OCI-M2 (cell line): Measurements from ENCODE around the gene RMDN2.
"Not testable (repeated sequence)": the region's sequence is repeated elsewhere in the genome, so short reads cannot be mapped to it uniquely, and the experiment has no call there.

Experiments used
- DNase-seq: peaks from one replicate; lab custom pipeline; 2025; ENCODE audit not compliant: unreplicated experiment; lab: John Stamatoyannopoulos, UW

RMDN2 gene

DNA sequence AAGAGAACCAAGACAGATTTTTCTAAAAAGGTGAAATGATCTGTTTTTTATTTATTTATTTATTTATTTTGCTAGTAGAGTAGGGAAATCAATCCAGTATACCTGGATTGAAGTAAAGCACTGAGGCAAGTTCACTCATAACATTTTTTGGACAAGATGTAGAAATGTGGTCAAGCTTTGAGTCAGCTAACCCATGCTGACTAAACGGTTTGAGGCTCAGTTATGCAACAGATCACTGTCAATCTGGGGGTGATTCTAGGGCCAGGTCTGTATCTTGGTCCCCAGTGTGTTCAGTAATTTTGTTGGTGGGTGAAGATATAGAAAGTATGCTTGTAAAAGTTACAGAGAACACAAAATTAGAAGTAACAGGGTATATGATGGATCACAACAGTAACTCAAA, 60.2 kb downstream of the RMDN2 start:
- DNase-seq = no peak

DNA sequence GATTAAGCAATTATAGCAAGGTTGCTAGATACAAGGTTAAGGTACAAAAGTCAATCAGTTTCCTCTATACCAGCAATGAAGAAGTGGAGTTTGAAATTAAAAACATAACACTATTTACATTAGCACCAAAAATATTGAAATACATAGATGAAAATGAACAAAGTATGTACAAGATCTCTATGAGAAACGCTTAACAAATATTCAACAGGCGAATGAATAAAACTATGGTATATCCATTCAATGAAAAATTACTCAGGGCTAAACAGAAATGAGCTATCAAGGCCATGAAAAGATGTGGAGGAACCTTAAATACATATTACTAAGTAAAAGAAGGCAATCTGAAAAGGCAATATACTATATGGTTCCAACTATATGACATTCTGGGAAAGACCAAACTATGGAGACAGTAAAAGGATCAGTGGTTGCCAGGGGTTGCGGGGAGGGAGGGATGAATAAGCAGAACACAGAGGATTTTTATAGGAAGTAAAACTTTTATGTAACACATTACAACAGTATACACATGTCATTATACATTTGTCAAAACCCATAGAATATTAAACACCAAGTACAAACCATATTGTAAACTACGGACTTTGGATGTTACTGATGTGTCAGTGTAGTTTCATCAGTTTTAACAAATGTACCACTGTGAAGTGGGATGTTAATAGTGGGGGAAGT, 62.1 kb downstream of the RMDN2 start:
- DNase-seq = no peak

DNA sequence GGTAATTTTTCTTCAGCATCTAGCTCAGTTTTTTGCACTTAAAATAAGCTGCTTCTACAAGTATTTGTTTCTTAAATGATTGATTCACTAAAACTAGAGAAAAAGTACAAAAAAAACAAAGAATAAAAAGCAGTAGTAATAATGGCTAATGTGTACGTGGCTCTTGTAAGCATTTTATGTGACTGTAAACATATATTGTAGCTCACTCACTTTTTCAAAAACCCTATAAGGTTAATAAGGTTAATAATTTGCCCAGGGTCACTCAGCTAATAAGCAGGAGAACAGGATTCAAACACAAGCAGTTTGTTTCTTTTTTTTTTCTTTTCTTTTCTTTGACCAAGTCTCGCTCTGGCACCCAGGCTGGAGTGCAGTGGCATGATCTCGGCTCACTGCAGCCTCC, 67.5 kb downstream of the RMDN2 start:
- no peak for DNase-seq

DNA sequence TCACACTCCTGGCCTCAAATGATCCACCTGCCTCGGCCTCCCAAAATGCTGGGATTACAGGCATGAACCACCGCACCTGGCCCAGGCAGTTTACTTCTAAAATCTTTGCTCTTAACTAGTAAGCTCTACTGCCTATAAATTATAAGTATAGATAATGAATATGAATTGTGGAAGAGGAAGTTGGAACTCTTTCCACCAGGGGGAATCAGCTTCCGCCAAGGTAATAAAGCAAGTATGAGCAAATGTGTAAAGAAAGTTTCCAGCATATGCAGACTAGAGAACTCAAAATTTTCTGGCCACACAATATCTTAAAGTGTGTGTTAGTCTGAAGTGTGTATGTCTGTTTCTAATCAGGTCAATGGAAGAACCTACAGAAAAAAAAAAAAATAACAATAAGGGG, 68.1 kb downstream of the RMDN2 start:
- no peak for DNase-seq

DNA sequence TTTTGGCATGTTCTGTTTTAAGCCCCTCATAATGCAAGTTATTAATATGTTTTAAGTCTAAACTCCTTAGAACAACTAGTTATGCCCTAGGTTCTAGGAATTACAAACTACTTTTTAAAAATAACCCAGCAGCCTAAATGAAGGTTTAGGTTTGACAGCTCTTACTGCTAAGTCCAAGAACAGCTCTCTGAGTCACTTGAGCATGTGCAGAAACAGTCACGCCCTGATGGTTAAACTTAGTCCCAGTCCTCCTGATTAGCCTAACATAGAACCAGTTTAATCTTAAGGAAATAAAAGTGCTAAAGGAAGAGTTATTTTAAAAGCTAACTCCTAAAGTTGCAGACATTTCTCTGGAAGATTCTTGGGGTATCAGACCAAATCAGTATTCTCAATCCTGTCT, 72.5 kb downstream of the RMDN2 start:
- DNase-seq = no peak

DNA sequence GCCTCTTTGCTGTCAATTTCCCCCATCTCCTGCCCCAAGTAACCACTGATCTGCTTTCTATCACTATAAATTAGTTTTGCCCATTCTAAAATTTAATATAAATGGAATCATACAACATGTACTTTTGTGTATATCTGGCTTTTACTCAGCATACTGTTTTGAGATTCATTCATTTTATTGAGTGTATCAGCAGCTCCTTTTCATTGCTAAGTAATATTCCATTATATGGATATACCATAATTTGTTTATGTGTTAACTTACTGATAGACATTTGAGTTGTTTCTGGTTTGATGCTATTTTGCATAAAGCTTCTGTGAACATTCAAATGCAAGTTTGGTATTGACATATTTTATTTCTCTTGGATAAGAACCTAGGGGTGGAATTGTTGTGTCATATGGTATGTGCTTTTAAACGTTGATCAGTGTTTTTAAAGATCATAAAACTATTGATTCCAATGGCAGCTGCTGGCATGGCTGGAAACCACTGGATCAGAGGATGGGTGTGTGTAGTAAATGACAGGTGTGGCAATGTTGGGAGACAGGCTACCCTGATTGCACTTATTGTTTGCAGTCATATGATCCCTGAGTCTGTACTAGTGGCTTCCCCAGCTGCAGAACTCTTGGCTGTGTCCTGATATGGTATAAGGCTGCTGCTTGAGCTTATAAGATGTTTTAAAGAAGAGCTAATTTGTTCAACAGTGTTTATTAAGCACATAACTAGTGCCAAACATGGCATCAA, 75.6 kb downstream of the RMDN2 start:
- DNase-seq = no peak

DNA sequence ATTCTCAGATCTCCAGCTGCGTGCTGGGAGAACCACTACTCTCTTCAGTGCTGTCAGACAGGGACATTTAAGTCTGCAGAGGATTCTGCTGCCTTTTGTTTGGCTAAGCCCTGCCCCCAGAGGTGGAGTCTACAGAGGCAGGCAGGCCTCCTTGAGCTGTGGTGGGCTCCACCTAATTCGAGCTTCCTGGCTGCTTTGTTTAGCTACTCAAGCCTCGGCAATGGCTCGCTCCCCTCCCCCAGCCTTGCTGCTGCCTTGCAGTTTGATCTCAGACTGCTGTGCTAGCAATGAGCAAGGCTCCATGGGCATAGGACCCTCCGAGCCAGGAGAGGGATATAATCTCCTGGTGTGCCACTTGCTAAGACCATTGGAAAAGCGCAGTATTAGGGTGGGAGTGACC, 85.1 kb downstream of the RMDN2 start:
- DNase-seq = not testable (repeated sequence)

DNA sequence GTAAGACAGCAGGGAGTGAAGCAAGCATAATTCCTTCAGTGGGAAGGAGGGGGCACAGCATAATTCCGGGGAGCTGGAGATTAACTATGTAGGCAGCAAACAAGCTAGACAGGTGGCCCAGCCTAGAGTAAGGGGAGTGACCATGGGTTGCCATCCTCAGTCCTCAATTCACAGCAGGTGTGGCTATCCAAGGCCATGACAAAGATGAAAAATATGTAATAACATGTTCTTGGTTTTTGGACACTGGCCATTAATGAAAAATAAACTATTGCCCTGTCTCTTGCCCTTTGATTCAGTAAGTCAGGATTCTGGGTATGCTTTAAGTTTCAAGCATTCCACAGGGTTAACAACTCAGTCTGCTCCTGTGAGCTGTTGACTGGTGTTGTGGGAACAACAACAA, 85.9 kb downstream of the RMDN2 start:
- DNase-seq = no peak

DNA sequence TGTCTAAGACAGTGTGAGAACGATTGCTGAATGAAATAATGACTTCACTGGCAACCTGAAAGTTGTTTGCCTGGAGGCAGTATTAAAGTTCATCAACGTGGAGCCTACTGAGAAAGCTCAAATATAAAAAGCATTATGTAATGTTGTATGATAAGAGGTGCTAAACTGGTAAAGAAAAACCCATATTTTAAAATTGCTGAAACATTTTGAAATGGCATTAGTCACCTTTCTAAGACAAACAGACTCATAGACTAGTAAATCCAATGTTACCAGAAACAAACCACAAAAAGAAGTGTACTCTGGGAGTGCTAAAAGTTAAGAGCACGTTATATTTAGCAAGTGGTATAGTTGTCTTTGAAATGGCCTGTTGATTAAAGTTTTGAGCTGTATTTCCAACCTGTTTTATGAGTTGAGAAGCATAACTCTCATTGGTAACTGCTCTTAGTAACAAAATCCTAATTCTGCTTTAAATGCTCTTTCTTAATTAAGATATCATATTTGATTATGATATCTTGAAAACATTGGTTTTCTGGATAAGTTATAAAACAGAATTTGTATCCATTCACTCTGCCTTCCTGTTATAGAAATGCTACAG, 88.2 kb downstream of the RMDN2 start:
- no peak for DNase-seq

DNA sequence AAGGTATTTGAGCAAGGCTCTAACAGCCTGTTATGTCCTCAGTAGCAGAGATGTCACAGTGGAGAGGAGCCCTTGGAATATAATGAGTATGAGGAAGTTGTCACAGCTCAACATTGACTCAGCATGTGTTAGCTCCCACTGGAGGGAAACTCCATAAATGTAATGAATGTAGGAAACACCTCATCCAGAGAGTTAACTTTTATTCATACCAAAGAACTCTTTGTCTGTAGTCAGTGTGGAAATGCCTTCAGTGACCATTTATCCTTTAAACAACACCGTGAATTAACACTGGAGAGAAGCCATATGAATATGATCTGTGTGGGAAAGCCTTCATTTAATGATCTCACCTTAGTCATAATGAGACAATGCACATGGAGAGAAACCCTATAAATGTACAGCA, 91.1 kb downstream of the RMDN2 start:
- no peak for DNase-seq

DNA sequence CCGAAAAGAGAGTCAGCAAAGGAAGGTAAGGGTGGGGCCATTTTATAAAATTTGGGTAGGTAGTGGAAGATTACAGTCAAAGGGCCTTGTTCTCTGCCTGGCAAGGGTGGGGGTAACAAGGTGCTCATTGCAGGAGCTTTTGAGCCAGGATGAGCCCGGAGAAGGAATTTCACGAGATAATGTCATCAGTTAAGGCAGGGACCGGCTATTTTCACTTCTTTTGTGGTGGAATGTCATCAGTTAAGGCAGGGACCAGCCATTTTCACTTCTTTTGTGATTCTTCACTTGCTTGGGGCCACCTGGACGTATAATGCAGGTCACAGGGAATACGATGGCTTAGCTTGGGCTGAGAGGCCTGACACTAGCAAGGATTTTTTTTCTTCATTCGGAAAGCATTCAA, 92.7 kb downstream of the RMDN2 start:
- DNase-seq = no peak

DNA sequence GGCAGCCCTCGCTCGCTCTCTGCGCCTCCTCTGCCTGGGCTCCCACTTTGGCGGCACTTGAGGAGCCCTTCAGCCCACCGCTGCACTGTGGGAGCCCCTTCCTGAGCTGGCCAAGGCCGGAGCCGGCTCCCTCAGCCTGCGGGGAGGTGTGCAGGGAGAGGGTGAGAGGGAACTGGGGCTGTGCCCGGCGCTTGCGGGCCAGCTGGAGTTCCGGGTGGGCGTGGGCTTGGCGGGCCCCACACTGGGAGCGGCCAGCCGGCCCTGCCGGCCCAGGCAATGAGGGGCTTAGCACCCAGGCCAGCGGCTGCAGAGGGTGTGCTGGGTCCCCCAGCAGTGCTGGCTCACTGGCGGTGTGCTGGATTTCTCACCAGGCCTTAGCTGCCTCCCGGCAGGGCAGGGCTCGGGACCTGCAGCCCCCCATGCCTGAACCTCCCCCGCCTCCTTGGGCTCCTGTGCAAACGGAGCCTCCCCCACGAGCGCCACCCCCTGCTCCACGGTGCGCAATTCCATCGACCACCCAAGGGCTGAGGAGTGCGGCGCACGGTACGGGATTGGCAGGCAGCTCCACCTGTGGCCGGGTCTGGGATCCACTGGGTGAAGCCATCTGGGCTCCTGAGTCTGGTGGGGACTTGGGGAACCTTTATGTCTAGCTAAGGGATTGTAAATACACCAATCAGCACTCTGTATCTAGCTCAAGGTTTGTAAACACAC, 95.4 kb downstream of the RMDN2 start:
- DNase-seq = not testable (repeated sequence)

DNA sequence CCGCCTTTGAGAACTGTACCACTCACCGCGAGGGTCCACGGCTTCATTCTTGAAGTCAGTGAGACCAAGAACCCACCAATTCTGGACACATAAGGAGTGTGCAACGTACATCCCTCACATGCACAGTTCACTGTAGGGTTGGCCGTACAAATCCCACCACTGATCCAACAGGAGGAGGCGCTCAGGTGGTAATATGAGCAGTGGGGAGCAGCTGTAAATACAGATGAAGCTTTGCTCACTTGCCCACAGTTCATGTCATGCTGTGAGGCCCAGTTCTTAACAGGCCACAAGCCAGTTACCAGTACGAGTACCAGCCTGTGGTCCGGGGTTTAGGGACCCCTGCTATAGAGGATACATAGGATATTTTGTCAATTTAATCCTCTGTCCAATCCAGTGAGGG, 96.5 kb downstream of the RMDN2 start:
- no peak for DNase-seq

DNA sequence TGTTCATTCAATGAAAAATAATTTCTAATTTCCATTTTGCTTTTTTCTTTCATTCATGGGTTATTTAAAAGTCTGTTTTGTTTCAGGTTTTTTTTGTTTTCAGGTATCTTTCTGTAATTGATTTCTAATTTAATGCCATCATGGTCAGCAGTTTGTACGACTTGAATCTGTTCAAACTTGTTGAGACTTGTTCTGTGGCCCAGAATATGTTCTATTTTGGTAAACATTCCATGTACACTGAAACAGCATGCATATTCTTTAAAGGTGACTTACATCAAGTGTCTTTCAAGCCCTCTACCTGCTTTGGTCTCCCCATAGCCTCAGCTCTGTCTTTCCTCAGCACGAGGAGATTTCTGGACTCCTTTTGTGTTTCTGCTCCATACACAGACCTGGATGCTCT, 101.8 kb downstream of the RMDN2 start:
- no peak for DNase-seq

DNA sequence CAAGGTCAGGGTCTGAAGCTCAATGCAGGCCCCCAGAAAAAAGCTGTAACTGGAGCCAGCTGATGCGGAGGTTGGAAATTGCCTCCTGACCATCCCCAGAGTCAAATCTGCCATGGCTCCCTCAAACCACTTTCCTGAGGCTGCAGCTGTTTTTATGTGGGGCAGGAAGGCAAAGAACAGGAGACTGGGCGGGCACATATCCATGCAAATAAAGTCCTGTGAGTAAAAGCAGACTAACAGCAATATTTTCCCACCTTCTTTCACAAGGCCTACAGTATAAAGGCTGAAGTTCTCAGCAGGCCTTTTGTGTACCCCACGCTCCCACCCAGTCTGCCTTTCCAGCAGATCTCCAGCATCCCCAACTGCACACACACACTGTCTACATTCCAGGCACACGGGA, 103.7 kb downstream of the RMDN2 start:
- DNase-seq = no peak

DNA sequence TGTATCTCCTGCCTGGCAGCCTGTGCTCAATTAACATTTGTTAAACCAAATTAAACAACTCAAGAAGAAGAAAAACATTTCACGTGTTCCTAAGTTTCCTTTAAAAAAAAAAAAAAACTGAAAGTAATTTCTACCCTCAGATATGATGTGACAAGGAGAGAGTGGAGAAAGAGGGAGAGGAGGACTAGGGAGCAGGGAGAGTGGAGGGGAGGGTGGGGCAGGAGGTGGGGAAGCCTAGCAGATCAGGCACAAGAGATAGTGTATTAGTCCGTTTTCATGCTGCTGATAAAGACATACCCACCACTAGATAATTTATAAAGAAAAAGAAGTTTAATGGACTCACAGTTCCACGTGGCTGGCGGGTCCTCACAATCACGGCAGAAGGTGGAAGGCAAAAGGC, 104.4 kb downstream of the RMDN2 start:
- DNase-seq = no peak

DNA sequence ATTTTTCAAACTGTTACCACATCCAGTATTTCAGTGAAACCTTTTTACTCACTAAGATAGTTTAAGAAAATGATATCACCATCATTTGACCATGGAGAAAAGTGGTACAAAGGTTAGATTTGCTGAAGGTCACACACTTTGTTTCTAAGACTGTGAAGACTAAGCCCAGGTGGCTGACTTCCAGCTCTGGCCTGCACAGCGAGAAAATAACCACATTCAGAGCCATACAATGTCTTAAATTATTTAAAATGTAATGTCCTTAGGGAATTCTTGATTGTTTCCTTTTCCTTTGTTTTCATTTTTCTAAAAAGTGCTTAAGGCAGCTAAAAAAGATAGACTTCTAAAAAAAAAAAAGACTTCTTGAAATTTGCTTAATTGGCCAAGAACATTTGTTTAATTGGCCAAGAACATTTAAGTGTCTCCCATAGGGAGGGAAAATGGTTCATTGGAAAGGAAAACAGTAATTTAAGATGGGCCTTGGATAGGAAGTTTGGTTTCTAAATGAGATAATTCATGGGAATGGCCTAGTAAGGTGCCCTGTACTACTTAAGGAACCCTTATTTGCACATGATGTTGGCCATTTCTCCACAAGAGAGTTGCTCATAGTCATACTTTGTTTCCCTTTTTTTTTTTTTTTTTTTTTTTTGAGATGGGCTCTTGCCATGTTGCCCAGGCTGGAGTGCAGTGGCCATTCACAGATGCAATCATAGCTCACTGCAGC, 105.7 kb downstream of the RMDN2 start:
- no peak for DNase-seq

DNA sequence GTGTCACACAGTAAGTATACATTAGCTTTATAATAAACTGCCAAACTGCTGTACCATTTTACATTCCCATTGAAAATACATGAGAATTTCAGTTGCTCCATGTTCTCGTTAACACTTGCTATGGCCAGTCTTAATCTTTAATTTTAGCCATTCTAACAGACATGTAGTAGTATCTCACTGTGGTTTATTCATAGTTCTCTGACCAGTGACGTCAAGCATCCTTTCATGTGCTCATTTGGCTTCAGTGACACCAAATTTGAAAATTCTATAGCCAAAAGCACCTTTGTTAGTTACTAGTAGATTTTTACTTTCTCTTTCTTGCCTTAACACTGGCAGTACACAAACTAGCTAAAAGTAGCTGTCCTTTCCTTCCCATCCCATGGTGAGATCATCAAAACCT, 107.9 kb downstream of the RMDN2 start:
- no peak for DNase-seq

DNA sequence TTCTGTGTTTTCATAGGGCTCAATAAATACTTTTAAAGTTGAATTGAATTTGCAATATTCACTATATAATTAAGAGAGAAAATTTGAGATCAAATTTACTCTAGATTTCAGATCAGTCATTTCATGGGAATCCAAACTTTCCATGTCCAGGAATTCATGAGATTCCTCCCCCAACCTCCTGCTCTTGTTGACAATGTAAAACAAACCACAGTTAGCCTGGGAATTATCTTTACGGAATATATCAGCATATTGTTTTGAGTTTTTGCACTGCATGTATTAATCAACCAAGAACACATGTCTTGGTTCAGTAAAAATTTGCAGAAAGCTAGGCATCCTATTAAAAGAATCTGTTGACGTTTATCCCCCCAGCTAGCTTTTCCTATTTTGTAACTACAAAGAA, 108.6 kb downstream of the RMDN2 start:
- no peak for DNase-seq

DNA sequence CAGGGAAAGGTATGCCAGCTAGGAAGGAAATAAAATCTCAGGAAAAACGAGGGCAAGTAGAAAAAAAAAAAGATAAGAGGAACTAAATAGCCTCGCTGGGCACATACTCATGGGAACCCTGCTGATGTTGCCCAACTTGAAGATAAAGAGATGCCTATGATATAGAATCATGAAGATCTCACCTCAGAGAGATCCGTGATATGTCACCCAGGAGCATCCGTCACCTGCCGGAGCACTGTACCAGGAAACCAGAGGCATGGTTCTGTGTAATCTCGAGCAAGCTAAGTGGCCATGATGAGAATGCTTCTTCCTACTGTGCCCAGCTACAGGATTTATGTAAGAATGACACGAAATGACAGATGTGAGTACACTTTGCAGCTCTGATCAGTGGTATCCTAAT, 110.9 kb downstream of the RMDN2 start:
- DNase-seq = no peak

DNA sequence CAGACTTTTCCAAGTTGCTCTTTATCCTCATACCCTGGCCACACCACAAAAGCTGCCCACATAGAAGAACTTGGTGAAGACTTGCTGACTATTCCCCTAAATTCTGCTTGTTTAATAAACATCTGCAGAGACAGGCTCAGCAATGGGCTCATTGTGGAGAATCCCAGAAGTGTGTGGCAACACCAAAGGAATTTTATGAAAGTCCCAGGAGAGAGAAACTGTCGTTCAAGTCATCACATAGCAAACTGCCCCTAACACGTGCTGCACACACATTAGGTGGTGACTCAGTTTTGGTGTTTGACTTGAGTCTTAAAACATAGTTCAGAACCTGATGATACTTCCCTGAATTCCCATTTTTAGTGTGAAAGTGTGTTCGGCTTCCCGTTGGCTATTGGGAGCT, 112.2 kb downstream of the RMDN2 start:
- no peak for DNase-seq
